Measurements from ENCODE around the gene GAMT. TPM values are rescaled to one million over a fixed set of nuclear protein-coding genes. Genes with fewer than 3 reads are reported as not detected.

The GAMT gene
- total and polyA plus RNA-seq, 2 of the 13 experiments (the other 11 are each of a cell fraction or from before 2014, with no cell fraction given) = 115 to 124 TPM

DNA sequence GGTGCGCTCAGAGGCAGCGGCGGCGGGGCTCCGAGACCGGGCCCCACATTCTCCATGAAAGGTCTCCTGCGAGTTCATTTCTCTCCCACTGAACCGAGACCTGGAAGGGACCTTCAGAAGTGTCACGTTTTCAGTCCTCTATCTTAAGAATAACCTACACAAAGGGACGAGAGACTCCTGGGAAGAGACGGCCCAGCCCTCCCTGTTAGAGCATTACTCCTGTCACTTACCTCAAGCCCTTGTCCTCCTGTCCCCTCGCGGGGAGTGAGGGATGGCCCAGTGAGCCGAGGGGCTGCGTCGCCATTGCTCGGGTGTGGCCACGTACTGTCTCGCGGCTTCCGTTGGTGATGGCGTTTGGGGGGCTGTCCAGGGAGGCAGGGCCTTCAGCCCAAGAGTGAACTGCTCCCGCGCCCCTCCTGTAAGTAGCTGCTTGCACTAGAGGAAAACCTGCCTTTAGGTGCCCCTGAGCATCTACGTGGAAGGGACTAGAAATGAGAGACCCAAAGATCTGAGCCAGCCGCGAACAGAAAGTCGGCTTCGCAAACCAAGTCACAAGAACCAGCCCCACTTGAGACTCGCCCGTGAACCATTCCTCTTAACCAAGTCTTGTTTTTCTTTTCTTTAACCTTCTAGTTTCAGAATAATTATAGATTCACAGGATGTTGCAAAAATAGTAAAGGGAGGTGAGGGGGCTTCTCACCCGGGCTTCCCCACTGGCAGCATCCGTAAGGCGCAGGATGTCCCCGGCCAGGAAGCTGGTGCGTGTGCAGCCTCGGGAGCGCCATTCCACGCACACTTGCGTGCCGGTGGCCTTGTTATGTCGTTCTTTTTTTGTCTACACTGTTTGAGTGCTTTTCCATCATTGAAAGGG, 38.7 kb downstream of the GAMT start (continued):
- TF ChIP-seq, protein P1, sequence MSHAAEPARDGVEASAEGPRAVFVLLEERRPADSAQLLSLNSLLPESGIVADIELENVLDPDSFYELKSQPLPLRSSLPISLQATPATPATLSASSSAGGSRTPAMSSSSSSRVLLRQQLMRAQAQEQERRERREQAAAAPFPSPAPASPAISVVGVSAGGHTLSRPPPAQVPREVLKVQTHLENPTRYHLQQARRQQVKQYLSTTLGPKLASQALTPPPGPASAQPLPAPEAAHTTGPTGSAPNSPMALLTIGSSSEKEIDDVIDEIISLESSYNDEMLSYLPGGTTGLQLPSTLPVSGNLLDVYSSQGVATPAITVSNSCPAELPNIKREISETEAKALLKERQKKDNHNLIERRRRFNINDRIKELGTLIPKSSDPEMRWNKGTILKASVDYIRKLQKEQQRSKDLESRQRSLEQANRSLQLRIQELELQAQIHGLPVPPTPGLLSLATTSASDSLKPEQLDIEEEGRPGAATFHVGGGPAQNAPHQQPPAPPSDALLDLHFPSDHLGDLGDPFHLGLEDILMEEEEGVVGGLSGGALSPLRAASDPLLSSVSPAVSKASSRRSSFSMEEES (CRISPR knock-in tag; IDR thresholded peaks at IDR 0.05) = no peak
- TF ChIP-seq MTF1 (CRISPR knock-in tag; IDR thresholded peaks at IDR 0.05) (no peak), ZNF607 (CRISPR knock-in tag; IDR thresholded peaks at IDR 0.05; ENCODE audit: borderline replicate concordance) (no peak), TSC22D2 (CRISPR knock-in tag; IDR thresholded peaks at IDR 0.05; ENCODE audit: borderline replicate concordance) (no peak)

DNA sequence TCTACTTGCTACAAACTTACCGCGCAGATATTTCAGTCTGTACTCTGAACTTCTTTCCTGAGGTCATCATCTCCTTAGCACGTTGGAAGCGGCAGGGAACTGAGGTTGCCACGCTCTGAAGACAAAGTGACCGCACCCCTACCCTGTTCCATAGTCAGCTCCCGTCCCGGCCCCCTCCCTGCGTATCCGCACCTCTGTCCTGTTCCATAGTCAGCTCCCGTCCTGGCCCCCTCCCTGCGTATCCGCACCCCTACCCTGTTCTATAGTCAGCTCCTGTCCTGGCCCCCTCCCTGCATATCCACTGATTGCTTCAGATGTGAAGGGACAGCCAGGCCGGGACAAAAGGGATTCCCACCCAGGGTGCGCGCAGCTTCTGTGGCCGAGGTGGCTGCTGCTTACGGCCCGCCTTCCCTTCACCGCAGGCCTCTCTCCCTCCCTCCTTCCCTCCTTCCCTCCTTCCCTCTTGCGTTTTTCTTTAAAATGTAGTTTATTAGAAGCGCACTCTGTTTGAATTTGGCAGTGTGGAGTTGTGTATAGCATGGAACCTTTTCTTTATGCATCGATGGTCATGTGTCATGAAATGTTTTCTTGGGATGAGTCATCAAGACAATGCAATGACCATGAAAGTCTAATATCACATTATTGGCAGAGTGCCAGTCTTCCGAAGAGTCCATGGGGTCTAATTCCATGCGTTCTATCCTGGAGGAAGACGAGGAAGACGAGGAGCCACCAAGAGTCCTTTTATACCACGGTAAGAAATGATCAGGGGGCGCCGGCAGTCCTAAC, 39.5 kb downstream of the GAMT start:
- Histone ChIP-seq H3K4me3 (replicated peaks in 1 of 3; ENCODE audit: insufficient read depth in 1 of 3, low read depth in 2 of 3, low read length in 3 of 3) (no peak overlapping the region), H3K36me3 (replicated peaks in 1 of 2; ENCODE audit: control insufficient read depth in 1 of 2, insufficient read depth in 2 of 2, low read length in 2 of 2) (peaks cover 12 to 37% of the 10 kb centered on the region in 2 experiments; a peak in 4 of 5 replicates), H3K9me3 (ENCODE audit: low read length) (no peaks in the 10 kb centered on the region), H3K27me3 (ENCODE audit: control insufficient read depth in 1 of 2, insufficient read depth in 2 of 2, low read length in 2 of 2) (no peaks in the 10 kb centered on the region), H3K9ac (ENCODE audit: insufficient read depth, low read depth, low read length) (no peak overlapping the region), H3K4me1 (ENCODE audit: insufficient read depth, low read length) (peaks cover 1% of the 10 kb centered on the region; the same call in 1 of the 2 replicates), H3K27ac (ENCODE audit: extremely low read length, insufficient read depth, low read length) (no peak overlapping the region), H4K20me1 (ENCODE audit: insufficient read depth, low read length) (no peaks in the 10 kb centered on the region), H3K4me2 (ENCODE audit: low read depth, low read length) (no peak overlapping the region), H2AFZ (ENCODE audit: low read length) (no peak overlapping the region), H3K79me2 (ENCODE audit: insufficient read depth, low read length) (no peaks in the 10 kb centered on the region)
- FAIRE-seq (no peak), DNase-seq (ENCODE audit: low spot score) (no peak), ATAC-seq (no peak)
- BruUV-seq (replicated peaks) = no TSS peak
- 95% methylated on average over 30 of the region's 30 CpGs for WGBS (ENCODE audit: low lambda C conversion rate)
- ChIA-PET CTCF (ENCODE audit: low intra/inter-chr PET ratio, low total read pairs) (no interaction called here), POLR2A (no interaction called here)
- peak; percentile 44; the same call in 1 of the 2 replicates for TF ChIP-seq CREB1 (IDR thresholded peaks at IDR 0.05)
- TF ChIP-seq CREB1 (CRISPR knock-in tag; IDR thresholded peaks at IDR 0.05) = no peak
- TF ChIP-seq CBX5 (CRISPR knock-in tag; IDR thresholded peaks at IDR 0.05; ENCODE audit: borderline replicate concordance) = no peak
- peak; percentile 75 for TF ChIP-seq LCORL (IDR thresholded peaks at IDR 0.05)
- TF ChIP-seq LCORL (CRISPR knock-in tag; IDR thresholded peaks at IDR 0.05) = no peak
- no peak for TF ChIP-seq ZNF431 (CRISPR knock-in tag; IDR thresholded peaks at IDR 0.05; ENCODE audit: borderline replicate concordance, low read depth)
- TF ChIP-seq RBM22 (optimal IDR thresholded peaks at IDR 0.05; ENCODE audit: low read length) = no peak
- TF ChIP-seq SMARCC2 (IDR thresholded peaks at IDR 0.05) = no peak
- TF ChIP-seq, protein P2, sequence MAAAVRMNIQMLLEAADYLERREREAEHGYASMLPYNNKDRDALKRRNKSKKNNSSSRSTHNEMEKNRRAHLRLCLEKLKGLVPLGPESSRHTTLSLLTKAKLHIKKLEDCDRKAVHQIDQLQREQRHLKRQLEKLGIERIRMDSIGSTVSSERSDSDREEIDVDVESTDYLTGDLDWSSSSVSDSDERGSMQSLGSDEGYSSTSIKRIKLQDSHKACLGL (CRISPR knock-in tag; IDR thresholded peaks at IDR 0.05) = no peak
- intact Hi-C loops (cut with micrococcal nuclease; ENCODE audit: unreplicated experiment) = no loop called here
- in situ Hi-C loops (cut with HindIII; ENCODE audit: extremely low pct_ligation_motif_present, low pct_unique_long_range_greater_than_20kb) = no loop called here

Measured in HepG2 (cell line).